ENCODE measurements around the gene NHLRC1. TPM values are rescaled to one million over a fixed set of nuclear protein-coding genes. Genes with fewer than 3 reads are reported as not detected.

Gene NHLRC1
- total and polyA plus RNA-seq, 2 of the 13 experiments (the other 11 are each of a cell fraction or from before 2014, with no cell fraction given) = 0.04 to 0.11 TPM

- TF ChIP-seq MYNN (CRISPR knock-in tag; IDR thresholded peaks at IDR 0.05; ENCODE audit: low read depth) (peak; percentile 96), CC2D1A (CRISPR knock-in tag; IDR thresholded peaks at IDR 0.05) (no peak), BRCA1 (CRISPR knock-in tag; IDR thresholded peaks at IDR 0.05) (peak; percentile 88; the same call in 1 of the 2 replicates), ESRRA (CRISPR knock-in tag; IDR thresholded peaks at IDR 0.05; ENCODE audit: low read depth) (peak; percentile 90; the same call in 1 of the 2 replicates), MEIS1 (CRISPR knock-in tag; IDR thresholded peaks at IDR 0.05; ENCODE audit: borderline replicate concordance) (peak; percentile 97; the same call in 1 of the 2 replicates), GABPA (IDR thresholded peaks at IDR 0.05; ENCODE audit: low read depth, low read length) (no peak), GABPA (CRISPR knock-in tag; IDR thresholded peaks at IDR 0.05; ENCODE audit: low read depth) (no peak), PCBP2 (optimal IDR thresholded peaks at IDR 0.05; ENCODE audit: low read depth, low read length, poor library complexity, severe bottlenecking) (no peak), PRDM10 (CRISPR knock-in tag; IDR thresholded peaks at IDR 0.05; ENCODE audit: low read depth) (peak; percentile 75; the same call in 1 of the 2 replicates), NPAS2 (CRISPR knock-in tag; IDR thresholded peaks at IDR 0.05; ENCODE audit: borderline replicate concordance) (no peak), SAFB2 (CRISPR knock-in tag; IDR thresholded peaks at IDR 0.05; ENCODE audit: borderline replicate concordance, low read depth) (peak; percentile 97), ZNF672 (CRISPR knock-in tag; IDR thresholded peaks at IDR 0.05) (no peak), GATA4 (IDR thresholded peaks at IDR 0.05; ENCODE audit: borderline replicate concordance, low read depth) (no peak), SOX6 (IDR thresholded peaks at IDR 0.05) (no peak), SOX6 (CRISPR knock-in tag; IDR thresholded peaks at IDR 0.05) (peak; percentile 93), ZBTB7B (CRISPR knock-in tag; IDR thresholded peaks at IDR 0.05) (peak; percentile 88), TCF7L2 (IDR thresholded peaks at IDR 0.05; ENCODE audit: low read depth, low read length) (no peak), MYC (CRISPR knock-in tag; IDR thresholded peaks at IDR 0.05; ENCODE audit: borderline replicate concordance) (peak; percentile 94), HNRNPLL (IDR thresholded peaks at IDR 0.05; ENCODE audit: low read depth, low read length, poor library complexity, severe bottlenecking) (peak; percentile 46), ZSCAN12 (CRISPR knock-in tag; IDR thresholded peaks at IDR 0.05) (no peak), GMEB1 (CRISPR knock-in tag; IDR thresholded peaks at IDR 0.05; ENCODE audit: borderline replicate concordance) (peak; percentile 96)
- TF ChIP-seq, protein P1, sequence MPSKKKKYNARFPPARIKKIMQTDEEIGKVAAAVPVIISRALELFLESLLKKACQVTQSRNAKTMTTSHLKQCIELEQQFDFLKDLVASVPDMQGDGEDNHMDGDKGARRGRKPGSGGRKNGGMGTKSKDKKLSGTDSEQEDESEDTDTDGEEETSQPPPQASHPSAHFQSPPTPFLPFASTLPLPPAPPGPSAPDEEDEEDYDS (CRISPR knock-in tag; IDR thresholded peaks at IDR 0.05) = peak; percentile 61
These were observed at the start of gene NHLRC1 (continued) for GRCh38 chr6:18122128-18123093.
